HG02970 (cell line): ENCODE results near the gene NR1I3.
"Not testable (repeated sequence)": the region's sequence is repeated elsewhere in the genome, so short reads cannot be mapped to it uniquely, and the experiment has no call there.

ENCODE experiments used
- ATAC-seq: cut with Tn5 transposase; IDR thresholded peaks from one replicate; pipeline ENCODE4 v1.9.1; 2021; ENCODE audit warnings: mild to moderate bottlenecking, moderate library complexity, moderate number of reproducible peaks; ENCODE audit not compliant: unreplicated experiment, low FRiP score

The NR1I3 gene

GRCh38 chr1:161238039-161238473 lies at the start of gene NR1I3:
Gene NR1I3, minus strand, starts transcription at chr1:161238203. Its CDS starts 1,638 bp downstream, at chr1:161236565.
- ATAC-seq, result no peak

- no peak for ATAC-seq
Observed at GRCh38 chr1:161287482-161288054, 49.6 kb upstream of the NR1I3 start.

GRCh38 chr1:161285521-161285920 lies 47.5 kb upstream of the NR1I3 start:
- ATAC-seq, result no peak

GRCh38 chr1:161285113-161285512 lies 47.1 kb upstream of the NR1I3 start:
- ATAC-seq, result no peak

- ATAC-seq, result no peak
Observed at GRCh38 chr1:161282991-161283390, 45.0 kb upstream of the NR1I3 start.

- ATAC-seq, result no peak
Observed at GRCh38 chr1:161274874-161275273, 36.9 kb upstream of the NR1I3 start.

- no peak for ATAC-seq
Observed at GRCh38 chr1:161273402-161273801, 35.4 kb upstream of the NR1I3 start.

GRCh38 chr1:161267321-161267720 lies 29.3 kb upstream of the NR1I3 start:
- ATAC-seq, result no peak

GRCh38 chr1:161266836-161267235 lies 28.8 kb upstream of the NR1I3 start:
- no peak for ATAC-seq

GRCh38 chr1:161266202-161266601 lies 28.2 kb upstream of the NR1I3 start:
- ATAC-seq, result no peak

GRCh38 chr1:161265305-161265704 lies 27.3 kb upstream of the NR1I3 start:
- ATAC-seq, result no peak

- no peak for ATAC-seq
Observed at GRCh38 chr1:161261261-161262235, 23.5 kb upstream of the NR1I3 start.

GRCh38 chr1:161260376-161261260 lies 22.6 kb upstream of the NR1I3 start:
- ATAC-seq, result no peak

- ATAC-seq, result no peak
Observed at GRCh38 chr1:161259765-161260164, 21.8 kb upstream of the NR1I3 start.

- no peak for ATAC-seq
Observed at GRCh38 chr1:161259345-161259702, 21.3 kb upstream of the NR1I3 start.

- ATAC-seq, result no peak
Observed at GRCh38 chr1:161258439-161259344, 20.7 kb upstream of the NR1I3 start, which contains the start of gene PCP4L1. Gene PCP4L1, plus strand, starts transcription at chr1:161258745. Its CDS starts 230 bp downstream, at chr1:161258975.

GRCh38 chr1:161257109-161257508 lies 19.1 kb upstream of the NR1I3 start:
- not testable (repeated sequence) for ATAC-seq

- not testable (repeated sequence) for ATAC-seq
Observed at GRCh38 chr1:161255955-161256520, 18.0 kb upstream of the NR1I3 start.

- not testable (repeated sequence) for ATAC-seq
Observed at GRCh38 chr1:161255302-161255701, 17.3 kb upstream of the NR1I3 start.
